HL-60 (cell line): ENCODE measurements around the gene POT1.

Source experiments
- CTCF ChIP-seq: IDR thresholded peaks from one replicate; pipeline ENCODE4 v1.5.1; 2011; ENCODE audit warnings: low read length, control low read depth, inconsistent platforms; ENCODE audit not compliant: insufficient read depth
- GABPA ChIP-seq: IDR thresholded peaks from 2 replicates; pipeline ENCODE4 v1.6.1; 2012; ENCODE audit warnings: low read depth
- POLR2AphosphoS5 ChIP-seq: IDR thresholded peaks from 2 replicates; pipeline ENCODE4 v1.6.1; 2012; ENCODE audit warnings: low read depth
- SPI1 ChIP-seq: IDR thresholded peaks from 2 replicates; pipeline ENCODE4 v1.6.1; 2012; ENCODE audit warnings: low read depth, mild to moderate bottlenecking, borderline replicate concordance
- TF ChIP-seq, protein P1 (sequence below): IDR thresholded peaks from 2 replicates; pipeline ENCODE4 v1.6.1; 2012; ENCODE audit warnings: low read depth; ENCODE audit not compliant: insufficient replicate concordance

- TF ChIP-seq GABPA (no peak), CTCF (no peak), SPI1 (no peak), POLR2AphosphoS5 (no peak)
- TF ChIP-seq, protein P1, sequence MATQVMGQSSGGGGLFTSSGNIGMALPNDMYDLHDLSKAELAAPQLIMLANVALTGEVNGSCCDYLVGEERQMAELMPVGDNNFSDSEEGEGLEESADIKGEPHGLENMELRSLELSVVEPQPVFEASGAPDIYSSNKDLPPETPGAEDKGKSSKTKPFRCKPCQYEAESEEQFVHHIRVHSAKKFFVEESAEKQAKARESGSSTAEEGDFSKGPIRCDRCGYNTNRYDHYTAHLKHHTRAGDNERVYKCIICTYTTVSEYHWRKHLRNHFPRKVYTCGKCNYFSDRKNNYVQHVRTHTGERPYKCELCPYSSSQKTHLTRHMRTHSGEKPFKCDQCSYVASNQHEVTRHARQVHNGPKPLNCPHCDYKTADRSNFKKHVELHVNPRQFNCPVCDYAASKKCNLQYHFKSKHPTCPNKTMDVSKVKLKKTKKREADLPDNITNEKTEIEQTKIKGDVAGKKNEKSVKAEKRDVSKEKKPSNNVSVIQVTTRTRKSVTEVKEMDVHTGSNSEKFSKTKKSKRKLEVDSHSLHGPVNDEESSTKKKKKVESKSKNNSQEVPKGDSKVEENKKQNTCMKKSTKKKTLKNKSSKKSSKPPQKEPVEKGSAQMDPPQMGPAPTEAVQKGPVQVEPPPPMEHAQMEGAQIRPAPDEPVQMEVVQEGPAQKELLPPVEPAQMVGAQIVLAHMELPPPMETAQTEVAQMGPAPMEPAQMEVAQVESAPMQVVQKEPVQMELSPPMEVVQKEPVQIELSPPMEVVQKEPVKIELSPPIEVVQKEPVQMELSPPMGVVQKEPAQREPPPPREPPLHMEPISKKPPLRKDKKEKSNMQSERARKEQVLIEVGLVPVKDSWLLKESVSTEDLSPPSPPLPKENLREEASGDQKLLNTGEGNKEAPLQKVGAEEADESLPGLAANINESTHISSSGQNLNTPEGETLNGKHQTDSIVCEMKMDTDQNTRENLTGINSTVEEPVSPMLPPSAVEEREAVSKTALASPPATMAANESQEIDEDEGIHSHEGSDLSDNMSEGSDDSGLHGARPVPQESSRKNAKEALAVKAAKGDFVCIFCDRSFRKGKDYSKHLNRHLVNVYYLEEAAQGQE: no peak
Measured at GRCh38 chr7:124839687-124840086, 89.9 kb downstream of the POT1 start.
